Gastroesophageal sphincter (tissue), 3 donors: ENCODE results near the gene VTI1A.

Experiments used
- CTCF ChIP-seq, 4 experiments: fragments of 200-600 bp in 2 of 4; fragments of 450-650 bp in 2 of 4; sonication (generic) in 1 of 4; IDR thresholded peaks; one replicate each; pipeline ENCODE4 v1.5.1; 2017 to 2019; ENCODE audit warnings: antibody characterized with exemption in 4 of 4, mild to moderate bottlenecking in 2 of 4, moderate library complexity in 2 of 4
- EP300 ChIP-seq: sonication (generic); formaldehyde crosslinking; IDR thresholded peaks from one replicate; pipeline ENCODE4 v1.6.1; 2017; ENCODE audit warnings: antibody characterized with exemption, mild to moderate bottlenecking
- POLR2A ChIP-seq, 2 donors: fragments of 450-650 bp; IDR thresholded peaks; one replicate each; pipeline ENCODE4 v1.6.1; 2017; ENCODE audit warnings: antibody characterized with exemption in 2 of 2, mild to moderate bottlenecking in 2 of 2, moderate library complexity in 1 of 2
- POLR2AphosphoS5 ChIP-seq: sonication (generic); formaldehyde crosslinking; IDR thresholded peaks from one replicate; pipeline ENCODE4 v1.6.1; 2017; ENCODE audit warnings: antibody characterized with exemption

GRCh38 chr10:112539340-112539739 is 92.3 kb downstream of the VTI1A start:
- no peak for TF ChIP-seq CTCF (IDR thresholded peaks at IDR 0.05)
- TF ChIP-seq POLR2AphosphoS5: no peak
- TF ChIP-seq EP300: no peak
- TF ChIP-seq POLR2A (IDR thresholded peaks at IDR 0.05): no peak
